ENCODE results near the gene TMBIM4. TPM values are rescaled to one million over a fixed set of nuclear protein-coding genes. Genes with fewer than 3 reads are reported as not detected.

Gene TMBIM4
- total RNA-seq, 1 experiment from 2014 or later: 18.4 TPM

- Histone ChIP-seq H3K23ac (ENCODE audit: insufficient read length, low read depth, low read length) (no peak overlapping the region), H3K56ac (ENCODE audit: insufficient read length, low read depth, low read length) (no peak overlapping the region), H3K79me2 (ENCODE audit: insufficient read depth, low read length) (no peaks in the 10 kb centered on the region), H4K5ac (ENCODE audit: insufficient read length, low read depth, low read length) (no peak overlapping the region), H3K79me1 (ENCODE audit: insufficient read depth, low read depth, low read length, poor library complexity, severe bottlenecking) (no peaks in the 10 kb centered on the region), H2BK5ac (ENCODE audit: insufficient read length, low read length) (no peak overlapping the region), H2BK20ac (ENCODE audit: low read depth, low read length, poor library complexity, severe bottlenecking) (no peak overlapping the region), H2BK12ac (ENCODE audit: insufficient read length, low read depth, low read length) (no peak overlapping the region), H3K9ac (ENCODE audit: extremely low read depth, insufficient read length, low read length) (no peak overlapping the region), H3K18ac (ENCODE audit: insufficient read length, low read depth, low read length) (no peak overlapping the region), H3K4me2 (ENCODE audit: insufficient read depth, insufficient read length, low read length) (no peak overlapping the region), H3K27me3 (ENCODE audit: insufficient read depth, low read length) (no peaks in the 10 kb centered on the region), H3K4ac (ENCODE audit: low read depth, low read length) (no peak overlapping the region), H3K9me3 (ENCODE audit: control insufficient read depth, low read depth, low read length) (no peaks in the 10 kb centered on the region), H2AK5ac (ENCODE audit: insufficient read length, low read length) (no peak overlapping the region), H2BK15ac (ENCODE audit: low read depth, low read length) (no peak overlapping the region), H3K4me1 (ENCODE audit: insufficient read depth, low read length) (peaks cover 3% of the 10 kb centered on the region; the same call in 1 of the 2 replicates), H2BK120ac (ENCODE audit: low read depth, low read length, poor library complexity, severe bottlenecking) (no peak overlapping the region), H3K23me2 (ENCODE audit: insufficient read length, low read depth, low read length, poor library complexity, severe bottlenecking) (no peaks in the 10 kb centered on the region), H3K14ac (ENCODE audit: insufficient read depth, low read length) (no peak overlapping the region), H2AFZ (ENCODE audit: low read length) (no peak overlapping the region), H3T11ph (ENCODE audit: low read length) (no peak overlapping the region), H3K27ac (ENCODE audit: insufficient read length, low read depth, low read length) (no peak overlapping the region), H4K91ac (ENCODE audit: insufficient read length, low read depth, low read length) (no peak overlapping the region), H4K8ac (replicated peaks; ENCODE audit: insufficient read length, low read depth, low read length) (no peak overlapping the region), H4K20me1 (ENCODE audit: control insufficient read depth, insufficient read depth, insufficient read length) (no peaks in the 10 kb centered on the region)
- peaks cover 15% of the 10 kb centered on the region for H3K27me3 Mint-ChIP-seq (ENCODE audit: low read depth)
- no CpG with 5 or more reads among the region's 6 CpGs for WGBS (ENCODE audit: extremely low coverage, insufficient read length, low lambda C conversion rate)
- DNase-seq: no peak
- no peak overlapping the region for H3K27ac Mint-ChIP-seq
- peaks cover 11 to 13% of the 10 kb centered on the region in 2 experiments for H3K4me1 Mint-ChIP-seq
- H3K4me3 Mint-ChIP-seq: no peak overlapping the region
- TF ChIP-seq CTCF (conservative IDR thresholded peaks at IDR 0.05): no peak
- peaks cover 0 to 3% (median 3%) of the 10 kb centered on the region in 3 experiments; a peak in 5 of 7 replicates for H3K36me3 Mint-ChIP-seq (ENCODE audit: insufficient read depth in 1 of 3, low read depth in 3 of 3)
- peaks cover 3% of the 10 kb centered on the region in 2 experiments for H3K9me3 Mint-ChIP-seq
These were observed 25.4 kb upstream of the TMBIM4 start for GRCh38 chr12:66195242-66195641.
